Measurements from ENCODE around the gene FCHO2.

Gene FCHO2, protein sequence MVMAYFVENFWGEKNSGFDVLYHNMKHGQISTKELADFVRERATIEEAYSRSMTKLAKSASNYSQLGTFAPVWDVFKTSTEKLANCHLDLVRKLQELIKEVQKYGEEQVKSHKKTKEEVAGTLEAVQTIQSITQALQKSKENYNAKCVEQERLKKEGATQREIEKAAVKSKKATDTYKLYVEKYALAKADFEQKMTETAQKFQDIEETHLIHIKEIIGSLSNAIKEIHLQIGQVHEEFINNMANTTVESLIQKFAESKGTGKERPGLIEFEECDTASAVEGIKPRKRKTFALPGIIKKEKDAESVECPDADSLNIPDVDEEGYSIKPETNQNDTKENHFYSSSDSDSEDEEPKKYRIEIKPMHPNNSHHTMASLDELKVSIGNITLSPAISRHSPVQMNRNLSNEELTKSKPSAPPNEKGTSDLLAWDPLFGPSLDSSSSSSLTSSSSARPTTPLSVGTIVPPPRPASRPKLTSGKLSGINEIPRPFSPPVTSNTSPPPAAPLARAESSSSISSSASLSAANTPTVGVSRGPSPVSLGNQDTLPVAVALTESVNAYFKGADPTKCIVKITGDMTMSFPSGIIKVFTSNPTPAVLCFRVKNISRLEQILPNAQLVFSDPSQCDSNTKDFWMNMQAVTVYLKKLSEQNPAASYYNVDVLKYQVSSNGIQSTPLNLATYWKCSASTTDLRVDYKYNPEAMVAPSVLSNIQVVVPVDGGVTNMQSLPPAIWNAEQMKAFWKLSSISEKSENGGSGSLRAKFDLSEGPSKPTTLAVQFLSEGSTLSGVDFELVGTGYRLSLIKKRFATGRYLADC

DNA sequence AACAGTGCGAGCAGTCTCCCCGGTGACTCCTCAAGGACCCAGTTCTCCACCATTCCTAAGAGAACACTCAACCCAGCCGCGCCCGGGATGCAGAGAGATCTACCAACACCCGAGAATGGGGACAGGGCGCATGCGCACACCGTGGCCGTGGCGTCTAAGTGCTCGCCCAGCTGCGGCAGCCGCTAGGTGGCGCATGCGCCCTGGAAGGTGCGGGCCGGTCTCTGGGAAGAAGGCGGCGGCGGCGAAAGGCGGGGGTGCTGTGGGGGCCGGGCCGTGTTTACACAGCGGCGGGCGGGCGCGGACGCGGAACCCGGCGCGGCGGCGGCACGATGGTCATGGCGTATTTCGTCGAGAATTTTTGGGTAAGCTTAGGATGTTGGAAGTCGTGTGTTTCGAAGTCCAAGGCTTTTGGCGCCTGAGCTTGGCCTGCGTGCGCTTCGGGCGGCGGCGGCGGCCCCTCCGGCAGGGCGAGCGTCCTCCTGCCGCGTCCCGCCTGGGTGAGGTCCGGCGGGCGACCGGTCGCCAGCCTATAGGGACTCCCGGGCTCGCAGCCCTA lies at the start of gene FCHO2:
Gene FCHO2 (plus strand): TSS at position 274 of the 556 bp plus-strand sequence. CDS start 56 bp downstream, at position 330.
- no peak for TF ChIP-seq EZH2 (IDR thresholded peaks at IDR 0.05; ENCODE audit: borderline replicate concordance, low read length)
- TF ChIP-seq, protein P1, sequence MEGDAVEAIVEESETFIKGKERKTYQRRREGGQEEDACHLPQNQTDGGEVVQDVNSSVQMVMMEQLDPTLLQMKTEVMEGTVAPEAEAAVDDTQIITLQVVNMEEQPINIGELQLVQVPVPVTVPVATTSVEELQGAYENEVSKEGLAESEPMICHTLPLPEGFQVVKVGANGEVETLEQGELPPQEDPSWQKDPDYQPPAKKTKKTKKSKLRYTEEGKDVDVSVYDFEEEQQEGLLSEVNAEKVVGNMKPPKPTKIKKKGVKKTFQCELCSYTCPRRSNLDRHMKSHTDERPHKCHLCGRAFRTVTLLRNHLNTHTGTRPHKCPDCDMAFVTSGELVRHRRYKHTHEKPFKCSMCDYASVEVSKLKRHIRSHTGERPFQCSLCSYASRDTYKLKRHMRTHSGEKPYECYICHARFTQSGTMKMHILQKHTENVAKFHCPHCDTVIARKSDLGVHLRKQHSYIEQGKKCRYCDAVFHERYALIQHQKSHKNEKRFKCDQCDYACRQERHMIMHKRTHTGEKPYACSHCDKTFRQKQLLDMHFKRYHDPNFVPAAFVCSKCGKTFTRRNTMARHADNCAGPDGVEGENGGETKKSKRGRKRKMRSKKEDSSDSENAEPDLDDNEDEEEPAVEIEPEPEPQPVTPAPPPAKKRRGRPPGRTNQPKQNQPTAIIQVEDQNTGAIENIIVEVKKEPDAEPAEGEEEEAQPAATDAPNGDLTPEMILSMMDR (IDR thresholded peaks at IDR 0.05; ENCODE audit: low read length): peak; percentile 75
- no peaks in the 10 kb centered on the region for H3F3A ChIP-seq (ENCODE audit: insufficient read depth, low read length)
- peak within 1 kb of the TSS; percentile 69 for H3K4me3 ChIP-seq (ENCODE audit: low read depth, low read length, poor library complexity, severe bottlenecking)
- H3K4me2 ChIP-seq (ENCODE audit: low read length): peak within 1 kb of the TSS; percentile 75
- H3K9ac ChIP-seq (ENCODE audit: low read length): peak within 1 kb of the TSS; percentile 56
- H3K4me1 ChIP-seq (ENCODE audit: insufficient read depth, low read length, severe bottlenecking): peaks cover 24% of the 10 kb centered on the region
- no peak within 1 kb of the TSS for H3K27ac ChIP-seq (ENCODE audit: low read depth, low read length, poor library complexity, severe bottlenecking)
- H3K79me2 ChIP-seq (ENCODE audit: insufficient read depth, low read length): peaks cover 3% of the 10 kb centered on the region; the same call in 1 of the 2 replicates
- peak within 1 kb of the TSS; percentile 23 for H2AFZ ChIP-seq (ENCODE audit: low read length)
- no peaks in the 10 kb centered on the region for H3K9me2 ChIP-seq (ENCODE audit: low read depth, low read length)
- no peaks in the 10 kb centered on the region; the same call in 1 of the 2 replicates for H3K36me3 ChIP-seq (ENCODE audit: insufficient read depth, low read length)
- no peaks in the 10 kb centered on the region for H4K20me1 ChIP-seq (ENCODE audit: insufficient read depth, low read length)
- H3K9me3 ChIP-seq (ENCODE audit: low read length): peaks cover 6% of the 10 kb centered on the region; the same call in 1 of the 2 replicates
- H3K27me3 ChIP-seq (ENCODE audit: insufficient read depth, low read length): no peaks in the 10 kb centered on the region

DNA sequence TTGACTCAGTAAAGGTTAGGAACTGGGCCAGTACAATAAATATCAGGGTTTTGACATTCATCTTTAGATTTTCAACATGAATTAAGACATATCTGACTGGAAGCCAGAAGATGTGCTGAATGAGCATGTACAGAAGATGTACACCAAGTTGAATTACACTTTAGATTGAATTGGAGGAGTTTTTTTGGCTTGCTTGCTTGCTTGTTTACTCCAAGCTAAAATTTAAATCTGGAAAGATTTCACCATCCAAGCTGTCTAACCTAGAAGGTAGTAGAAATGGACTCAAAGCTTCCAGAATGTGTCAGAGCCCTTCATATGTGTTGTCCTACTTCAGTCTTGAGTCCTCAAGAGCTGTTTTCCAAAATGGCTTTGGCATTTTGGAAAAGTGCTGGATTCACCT lies 49.0 kb upstream of the FCHO2 start:
- TF ChIP-seq, protein P1 (IDR thresholded peaks at IDR 0.05; ENCODE audit: low read length): no peak
- no peak for TF ChIP-seq EZH2 (IDR thresholded peaks at IDR 0.05; ENCODE audit: borderline replicate concordance, low read length)
- no peaks in the 10 kb centered on the region for H3K79me2 ChIP-seq (ENCODE audit: insufficient read depth, low read length)
- no peaks in the 10 kb centered on the region for H3K9me3 ChIP-seq (ENCODE audit: low read length)
- no peaks in the 10 kb centered on the region for H3K27me3 ChIP-seq (ENCODE audit: insufficient read depth, low read length)
- H3K4me2 ChIP-seq (ENCODE audit: low read length): no peak overlapping the region
- H2AFZ ChIP-seq (ENCODE audit: low read length): no peak overlapping the region
- peaks cover 80% of the 10 kb centered on the region for H3K36me3 ChIP-seq (ENCODE audit: insufficient read depth, low read length)
- H3K9ac ChIP-seq (ENCODE audit: low read length): no peak overlapping the region
- H3K4me1 ChIP-seq (ENCODE audit: insufficient read depth, low read length, severe bottlenecking): no peaks in the 10 kb centered on the region
- no peak overlapping the region for H3K27ac ChIP-seq (ENCODE audit: low read depth, low read length, poor library complexity, severe bottlenecking)
- peaks cover 3% of the 10 kb centered on the region; the same call in 1 of the 2 replicates for H3F3A ChIP-seq (ENCODE audit: insufficient read depth, low read length)
- H4K20me1 ChIP-seq (ENCODE audit: insufficient read depth, low read length): no peaks in the 10 kb centered on the region
- H3K4me3 ChIP-seq (ENCODE audit: low read depth, low read length, poor library complexity, severe bottlenecking): no peak overlapping the region
- no peaks in the 10 kb centered on the region for H3K9me2 ChIP-seq (ENCODE audit: low read depth, low read length)

DNA sequence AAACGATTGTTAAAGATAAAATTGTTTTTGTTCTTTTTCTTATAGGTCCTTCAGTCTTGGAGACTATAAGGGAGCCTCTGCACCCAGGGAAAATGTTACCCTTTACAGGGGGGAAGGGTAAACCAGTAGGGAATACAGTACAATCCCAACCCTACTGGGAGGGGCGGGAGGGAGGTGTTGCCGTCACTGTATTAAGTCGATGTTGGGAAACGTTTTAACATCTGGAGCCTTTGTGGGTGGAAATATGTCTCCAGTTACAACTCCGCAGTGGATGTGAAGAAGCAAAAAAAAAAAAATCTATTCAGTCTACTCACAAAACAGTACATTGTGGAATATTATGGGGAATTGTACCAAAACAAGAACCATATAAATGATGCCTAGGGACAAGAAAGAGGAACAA lies 47.2 kb upstream of the FCHO2 start:
- Histone ChIP-seq H3F3A (ENCODE audit: insufficient read depth, low read length) (no peaks in the 10 kb centered on the region; the same call in 1 of the 2 replicates), H3K4me3 (ENCODE audit: low read depth, low read length, poor library complexity, severe bottlenecking) (no peak overlapping the region), H3K27me3 (ENCODE audit: insufficient read depth, low read length) (no peaks in the 10 kb centered on the region), H3K79me2 (ENCODE audit: insufficient read depth, low read length) (no peaks in the 10 kb centered on the region), H3K9ac (ENCODE audit: low read length) (no peak overlapping the region), H3K36me3 (ENCODE audit: insufficient read depth, low read length) (peaks cover 61% of the 10 kb centered on the region), H3K9me3 (ENCODE audit: low read length) (no peaks in the 10 kb centered on the region), H3K4me2 (ENCODE audit: low read length) (no peak overlapping the region), H4K20me1 (ENCODE audit: insufficient read depth, low read length) (no peaks in the 10 kb centered on the region), H3K4me1 (ENCODE audit: insufficient read depth, low read length, severe bottlenecking) (no peaks in the 10 kb centered on the region), H3K9me2 (ENCODE audit: low read depth, low read length) (no peaks in the 10 kb centered on the region), H3K27ac (ENCODE audit: low read depth, low read length, poor library complexity, severe bottlenecking) (no peak overlapping the region), H2AFZ (ENCODE audit: low read length) (no peak overlapping the region)
- TF ChIP-seq, protein P1 (IDR thresholded peaks at IDR 0.05; ENCODE audit: low read length): no peak
- no peak for TF ChIP-seq EZH2 (IDR thresholded peaks at IDR 0.05; ENCODE audit: borderline replicate concordance, low read length)
